OCI-LY3 (cell line): ENCODE measurements around the gene OR52B2.
"Not testable (repeated sequence)": the region's sequence is repeated elsewhere in the genome, so short reads cannot be mapped to it uniquely, and the experiment has no call there.

Source experiments
- H2AFZ ChIP-seq: fragments of 200-600, 300-600 bp; shearing (Covaris generic); 2 replicates; pipeline ENCODE4 v1.6.0; 2014; ENCODE audit warnings: antibody characterized with exemption, low read depth, low read length
- H3K27ac ChIP-seq: fragments of 200-600, 300-600 bp; sonication (generic); 2 replicates; pipeline ENCODE4 v1.5.1; 2014; ENCODE audit warnings: mild to moderate bottlenecking, low read length, moderate library complexity, mixed read lengths
- H3K27me3 ChIP-seq: fragments of 200-600, 300-600 bp; sonication (generic); 2 replicates; pipeline ENCODE4 v1.6.1; 2014; ENCODE audit warnings: low read depth, low read length, mixed read lengths
- H3K36me3 ChIP-seq: fragments of 200-600, 300-600 bp; sonication (generic); replicated peaks from 2 replicates; pipeline ENCODE3; 2014; ENCODE audit warnings: low read depth, low read length, mixed read lengths
- H3K4me1 ChIP-seq: fragments of 300-600, 200-600 bp; sonication (generic); 2 replicates; pipeline ENCODE4 v1.6.1; 2014; ENCODE audit warnings: low read length, mixed read lengths
- H3K4me2 ChIP-seq: fragments of 200-600, 300-600 bp; sonication (generic); 2 replicates; pipeline ENCODE4 v1.6.1; 2014; ENCODE audit warnings: low read length, mixed read lengths
- H3K4me3 ChIP-seq: fragments of 300-600, 200-600 bp; sonication (generic); 2 replicates; pipeline ENCODE4 v1.5.1; 2014; ENCODE audit warnings: antibody characterized with exemption, mild to moderate bottlenecking, low read length, moderate library complexity
- H3K79me2 ChIP-seq: fragments of 300-600, 200-600 bp; shearing (Covaris generic); 2 replicates; pipeline ENCODE4 v1.6.1; 2014; ENCODE audit warnings: mild to moderate bottlenecking, low read length, mixed read lengths
- H3K9ac ChIP-seq: fragments of 300-600, 200-600 bp; shearing (Covaris generic); 2 replicates; pipeline ENCODE4 v1.6.0; 2014; ENCODE audit warnings: mild to moderate bottlenecking, low read length, moderate library complexity
- H3K9me3 ChIP-seq: fragments of 200-600, 300-600 bp; shearing (Covaris generic); 2 replicates; pipeline ENCODE4 v1.6.1; 2014; ENCODE audit warnings: low read length, mixed read lengths; ENCODE audit not compliant: insufficient read depth
- H4K20me1 ChIP-seq: fragments of 200-600, 300-600 bp; sonication (generic); 2 replicates; pipeline ENCODE4 v1.6.1; 2016; ENCODE audit warnings: low read length, mixed read lengths; ENCODE audit not compliant: insufficient read depth
- CTCF ChIP-seq: fragments of 200-600, 300-600 bp; sonication (generic); IDR thresholded peaks from 2 replicates; pipeline ENCODE4 v1.5.1; 2014; ENCODE audit warnings: antibody characterized with exemption, low read length, low read depth
- EZH2phosphoT487 ChIP-seq: fragments of 200-600 bp; shearing (Covaris generic); IDR thresholded peaks from 2 replicates; pipeline ENCODE4 v1.6.1; 2018; ENCODE audit warnings: antibody characterized with exemption, mixed run types, low read depth

Gene OR52B2

GRCh38 chr11:6142936-6143335 lies 27.2 kb downstream of the OR52B2 start:
- TF ChIP-seq EZH2phosphoT487, result no peak
- TF ChIP-seq CTCF, result no peak
- Histone ChIP-seq H3K79me2 (no peaks in the 10 kb centered on the region), H3K9me3 (no peaks in the 10 kb centered on the region), H3K4me2 (no peak overlapping the region), H3K36me3 (no peaks in the 10 kb centered on the region), H3K27ac (no peak overlapping the region), H3K4me1 (no peaks in the 10 kb centered on the region), H3K27me3 (peaks cover 19% of the 10 kb centered on the region), H3K4me3 (no peak overlapping the region), H4K20me1 (no peaks in the 10 kb centered on the region), H2AFZ (no peak overlapping the region), H3K9ac (no peak overlapping the region)

- H3K79me2 ChIP-seq, H3K4me3 ChIP-seq, H3K4me2 ChIP-seq, H3K27ac ChIP-seq, H3K36me3 ChIP-seq, H2AFZ ChIP-seq, H3K9me3 ChIP-seq, H3K9ac ChIP-seq, H4K20me1 ChIP-seq, H3K4me1 ChIP-seq: not testable (repeated sequence)
- H3K27me3 ChIP-seq, result peaks cover 11% of the 10 kb centered on the region
Observed at GRCh38 chr11:6135936-6136335, 34.2 kb downstream of the OR52B2 start.

GRCh38 chr11:6132431-6132830 lies 37.7 kb downstream of the OR52B2 start:
- H3K9me3 ChIP-seq, result no peaks in the 10 kb centered on the region
- TF ChIP-seq EZH2phosphoT487 (no peak), CTCF (no peak)
- no peak overlapping the region for H3K4me3 ChIP-seq
- no peak overlapping the region for H2AFZ ChIP-seq
- H3K27ac ChIP-seq, result no peak overlapping the region
- H3K4me1 ChIP-seq, result no peaks in the 10 kb centered on the region
- H3K79me2 ChIP-seq, result no peaks in the 10 kb centered on the region
- no peaks in the 10 kb centered on the region for H4K20me1 ChIP-seq
- H3K27me3 ChIP-seq, result peaks cover 10% of the 10 kb centered on the region; the same call in 1 of the 2 replicates
- H3K9ac ChIP-seq, result no peak overlapping the region
- H3K36me3 ChIP-seq, result no peaks in the 10 kb centered on the region
- H3K4me2 ChIP-seq, result no peak overlapping the region

- Histone ChIP-seq H3K4me3 (no peak overlapping the region), H3K27me3 (peaks cover 12% of the 10 kb centered on the region), H3K4me1 (no peaks in the 10 kb centered on the region), H4K20me1 (no peaks in the 10 kb centered on the region), H3K4me2 (no peak overlapping the region), H2AFZ (no peak overlapping the region), H3K9ac (no peak overlapping the region), H3K27ac (no peak overlapping the region), H3K79me2 (no peaks in the 10 kb centered on the region), H3K9me3 (no peaks in the 10 kb centered on the region), H3K36me3 (no peaks in the 10 kb centered on the region)
- TF ChIP-seq CTCF (no peak), EZH2phosphoT487 (no peak)
Observed at GRCh38 chr11:6129635-6130034, 40.5 kb downstream of the OR52B2 start.

- Histone ChIP-seq H3K9me3 (no peaks in the 10 kb centered on the region), H3K4me1 (no peaks in the 10 kb centered on the region), H3K4me2 (no peak overlapping the region), H3K79me2 (no peaks in the 10 kb centered on the region), H3K4me3 (no peak overlapping the region), H3K9ac (no peak overlapping the region), H3K27me3 (peaks cover 15% of the 10 kb centered on the region), H4K20me1 (no peaks in the 10 kb centered on the region), H2AFZ (no peak overlapping the region), H3K27ac (no peak overlapping the region), H3K36me3 (no peaks in the 10 kb centered on the region)
- TF ChIP-seq EZH2phosphoT487 (no peak), CTCF (no peak)
Observed at GRCh38 chr11:6129011-6129410, 41.1 kb downstream of the OR52B2 start.
